ENCODE data around the gene CREB3L1. TPM values are rescaled to one million over a fixed set of nuclear protein-coding genes. Genes with fewer than 3 reads are reported as not detected.

CREB3L1 gene
- total RNA-seq, 1 experiment from 2014 or later = 1.1 TPM

DNA sequence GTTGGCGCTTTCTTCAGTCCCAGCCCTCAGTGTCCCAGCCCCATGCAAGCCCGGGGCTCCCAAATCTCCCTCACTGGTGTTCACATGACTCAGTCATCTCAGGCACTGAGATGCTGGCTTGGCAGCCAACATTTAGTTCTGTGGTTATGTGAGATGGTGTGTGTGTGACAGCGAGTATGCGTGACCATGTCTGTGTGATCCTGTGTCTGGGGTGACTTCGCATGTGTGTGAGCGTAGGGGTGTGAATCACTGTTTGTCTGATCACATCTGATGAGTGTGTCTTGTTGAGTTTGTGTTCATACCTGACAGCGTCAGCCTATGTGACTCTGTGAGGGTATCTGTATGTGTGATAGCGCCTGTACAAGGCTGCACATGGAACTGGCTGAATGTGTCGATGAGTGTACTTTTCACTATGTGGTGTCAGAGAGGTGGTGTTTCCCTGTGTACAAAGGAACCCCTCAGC is 16.2 kb downstream of the CREB3L1 start:
- intact Hi-C loops (cut with micrococcal nuclease) = no loop called here
- Histone ChIP-seq H3K9ac (ENCODE audit: low read length) (no peak overlapping the region), H3K27ac (ENCODE audit: low read length) (no peak overlapping the region), H3K4me2 (ENCODE audit: low read length) (no peak overlapping the region), H3K4me3 (ENCODE audit: low read length) (no peak overlapping the region), H3K27me3 (ENCODE audit: low read length) (no peaks in the 10 kb centered on the region), H3F3A (ENCODE audit: low read length, unreplicated experiment) (peaks cover 2% of the 10 kb centered on the region), H3K36me3 (ENCODE audit: low read depth, low read length) (no peaks in the 10 kb centered on the region), H3K9me3 (ENCODE audit: low read length) (no peaks in the 10 kb centered on the region), H4K20me1 (ENCODE audit: low read length) (no peaks in the 10 kb centered on the region), H2AFZ (ENCODE audit: low read length) (no peak overlapping the region), H3K4me1 (ENCODE audit: insufficient read depth, low read length) (peaks cover 43% of the 10 kb centered on the region), H3K9me2 (replicated peaks; ENCODE audit: low read length) (no peaks in the 10 kb centered on the region), H3K79me2 (ENCODE audit: low read length) (no peaks in the 10 kb centered on the region)
- DNase-seq (peak; percentile 47), ATAC-seq (peak; percentile 21)
- BruUV-seq (replicated peaks) = no TSS peak
- TF ChIP-seq, protein P1, sequence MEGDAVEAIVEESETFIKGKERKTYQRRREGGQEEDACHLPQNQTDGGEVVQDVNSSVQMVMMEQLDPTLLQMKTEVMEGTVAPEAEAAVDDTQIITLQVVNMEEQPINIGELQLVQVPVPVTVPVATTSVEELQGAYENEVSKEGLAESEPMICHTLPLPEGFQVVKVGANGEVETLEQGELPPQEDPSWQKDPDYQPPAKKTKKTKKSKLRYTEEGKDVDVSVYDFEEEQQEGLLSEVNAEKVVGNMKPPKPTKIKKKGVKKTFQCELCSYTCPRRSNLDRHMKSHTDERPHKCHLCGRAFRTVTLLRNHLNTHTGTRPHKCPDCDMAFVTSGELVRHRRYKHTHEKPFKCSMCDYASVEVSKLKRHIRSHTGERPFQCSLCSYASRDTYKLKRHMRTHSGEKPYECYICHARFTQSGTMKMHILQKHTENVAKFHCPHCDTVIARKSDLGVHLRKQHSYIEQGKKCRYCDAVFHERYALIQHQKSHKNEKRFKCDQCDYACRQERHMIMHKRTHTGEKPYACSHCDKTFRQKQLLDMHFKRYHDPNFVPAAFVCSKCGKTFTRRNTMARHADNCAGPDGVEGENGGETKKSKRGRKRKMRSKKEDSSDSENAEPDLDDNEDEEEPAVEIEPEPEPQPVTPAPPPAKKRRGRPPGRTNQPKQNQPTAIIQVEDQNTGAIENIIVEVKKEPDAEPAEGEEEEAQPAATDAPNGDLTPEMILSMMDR (conservative IDR thresholded peaks at IDR 0.05; ENCODE audit: low read depth, low read length) = no peak
- no peak for TF ChIP-seq EZH2phosphoT487 (IDR thresholded peaks at IDR 0.05; ENCODE audit: borderline replicate concordance, low read length)
- TF ChIP-seq EZH2 (IDR thresholded peaks at IDR 0.05; ENCODE audit: low read length, unreplicated experiment) = no peak
- ChIA-PET POLR2A (ENCODE audit: unreplicated experiment) (no interaction called here), CTCF (no interaction called here)

DNA sequence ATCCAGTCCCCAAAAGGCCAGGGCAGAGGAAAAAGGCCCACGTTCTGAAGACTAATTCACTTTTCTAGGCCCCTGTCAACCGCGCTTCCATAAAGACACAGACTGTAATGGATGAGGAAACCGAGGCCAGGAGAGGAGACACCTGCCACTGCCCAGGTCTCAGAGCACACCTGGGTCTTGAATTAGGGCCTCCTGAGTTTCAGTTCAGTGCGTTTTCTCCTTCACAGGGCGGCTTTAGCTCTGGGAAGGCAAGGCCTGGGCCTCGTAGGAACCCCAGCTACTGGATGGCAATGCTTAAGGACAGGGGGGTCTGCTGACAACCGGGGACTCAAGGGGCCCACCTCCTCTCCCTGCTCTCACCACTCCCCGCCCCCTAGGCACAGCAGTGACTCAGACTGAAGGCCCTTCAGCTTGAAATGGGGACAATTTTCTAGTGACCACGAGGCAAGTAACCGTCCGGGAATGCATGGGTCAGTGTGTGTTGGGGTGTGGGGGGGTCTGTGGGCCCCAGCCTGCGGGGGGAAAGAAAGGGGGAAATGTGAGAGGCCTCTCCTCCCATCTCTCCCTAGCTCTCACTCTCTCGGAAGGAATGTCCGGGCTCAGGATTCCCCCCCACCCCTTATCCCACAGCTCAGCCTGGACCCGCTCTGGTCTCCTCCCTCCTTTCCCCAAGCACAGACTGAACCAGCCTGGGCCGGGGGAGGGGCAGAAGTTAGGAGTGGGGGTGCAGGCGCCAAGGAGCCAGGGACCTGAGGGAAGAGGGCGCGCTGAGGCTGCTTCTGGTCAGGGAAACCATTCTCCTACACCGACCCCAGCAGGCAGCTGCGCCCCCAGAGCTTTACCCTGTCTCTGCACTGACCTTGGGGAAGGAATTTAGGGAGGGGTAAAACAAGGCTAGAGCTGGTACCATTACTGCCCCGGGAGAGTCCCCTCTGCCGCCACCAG is 17.2 kb downstream of the CREB3L1 start:
- no peaks in the 10 kb centered on the region for H3K79me2 ChIP-seq (ENCODE audit: low read length)
- H3K9me3 ChIP-seq (ENCODE audit: low read length) = no peaks in the 10 kb centered on the region
- CTCF ChIA-PET = no interaction called here
- BruUV-seq (replicated peaks) = no TSS peak
- no peaks in the 10 kb centered on the region for H4K20me1 ChIP-seq (ENCODE audit: low read length)
- H3K4me1 ChIP-seq (ENCODE audit: insufficient read depth, low read length) = peaks cover 52% of the 10 kb centered on the region
- no peaks in the 10 kb centered on the region for H3K27me3 ChIP-seq (ENCODE audit: low read length)
- peak overlapping the region; percentile 46 for H2AFZ ChIP-seq (ENCODE audit: low read length)
- peak overlapping the region; percentile 37 for H3K4me2 ChIP-seq (ENCODE audit: low read length)
- intact Hi-C loops (cut with micrococcal nuclease) = no loop called here
- H3F3A ChIP-seq (ENCODE audit: low read length, unreplicated experiment) = peaks cover 6% of the 10 kb centered on the region
- ATAC-seq (peak; percentile 11), DNase-seq (peak; percentile 58)
- H3K9me2 ChIP-seq (replicated peaks; ENCODE audit: low read length) = no peaks in the 10 kb centered on the region
- H3K4me3 ChIP-seq (ENCODE audit: low read length) = no peak overlapping the region
- no peaks in the 10 kb centered on the region for H3K36me3 ChIP-seq (ENCODE audit: low read depth, low read length)
- POLR2A ChIA-PET (ENCODE audit: unreplicated experiment) = no interaction called here
- TF ChIP-seq, protein P1 (conservative IDR thresholded peaks at IDR 0.05; ENCODE audit: low read depth, low read length) = no peak
- no peak for TF ChIP-seq EZH2phosphoT487 (IDR thresholded peaks at IDR 0.05; ENCODE audit: borderline replicate concordance, low read length)
- no peak for TF ChIP-seq EZH2 (IDR thresholded peaks at IDR 0.05; ENCODE audit: low read length, unreplicated experiment)
- no peak overlapping the region for H3K9ac ChIP-seq (ENCODE audit: low read length)
- H3K27ac ChIP-seq (ENCODE audit: low read length) = 0 out of 2 replicates have a peak overlapping the region, but pooled peaks have one; percentile 13
